Panc1 (cell line): ENCODE data around the gene HCN2. TPM values are rescaled to one million over a fixed set of nuclear protein-coding genes. Genes with fewer than 3 reads are reported as not detected.

ENCODE experiments used
- ATAC-seq: fragments of 200-7000 bp; cut with Tn5 transposase; 2 replicates; pipeline ENCODE4 v1.9.1; 2020; ENCODE audit warnings: mild to moderate bottlenecking, moderate library complexity
- BruUV-seq: library from RNA; stranded (reverse); fragments of 400-500 nt; replicated peaks from 2 replicates; lab custom pipeline; 2021; lab: Mats Ljungman, UMichigan
- CTCF ChIA-PET: fragments of 300-600 bp; sonication (Branson Sonifier 250); formaldehyde crosslinking; loops from one replicate; lab custom pipeline; 2022; ENCODE audit warnings: antibody characterized with exemption; lab: Charles Lee
- POLR2A ChIA-PET: fragments of 300-600 bp; sonication (Branson Sonifier 250); formaldehyde crosslinking; loops from one replicate; lab custom pipeline; 2022; ENCODE audit warnings: antibody characterized with exemption; lab: Charles Lee
- DNase-seq: peaks from one replicate; pipeline ENCODE4 v3.0.0-alpha.2; 2010; ENCODE audit warnings: low read depth, low spot score
- H3K27ac ChIP-seq: 2 replicates; pipeline ENCODE4 v1.5.1; 2011; ENCODE audit warnings: mild to moderate bottlenecking, low read length, inconsistent platforms
- H3K27me3 ChIP-seq: fragments of 200-500 bp; sonication (Bioruptor generic); 2 replicates; pipeline ENCODE4 v1.6.0; 2014; ENCODE audit warnings: low read length, inconsistent platforms; ENCODE audit not compliant: control insufficient read depth, insufficient read depth
- H3K36me3 ChIP-seq: fragments of 200-500 bp; sonication (Bioruptor generic); 2 replicates; pipeline ENCODE4 v1.5.1; 2014; ENCODE audit warnings: inconsistent platforms, mild to moderate bottlenecking, low read length, moderate library complexity; ENCODE audit not compliant: control insufficient read depth, insufficient read depth
- H3K4me1 ChIP-seq: 2 replicates; pipeline ENCODE4 v1.5.1; 2011; ENCODE audit warnings: inconsistent platforms, mild to moderate bottlenecking, low read length, moderate library complexity; ENCODE audit not compliant: control insufficient read depth, insufficient read depth
- H3K4me3 ChIP-seq, 2 experiments: 2 replicates each; pipeline ENCODE4 v1.5.1; 2011 to 2012; ENCODE audit warnings: low read depth in 2 of 2, low read length in 2 of 2, mild to moderate bottlenecking in 2 of 2, inconsistent platforms in 1 of 2, moderate library complexity in 1 of 2
- H3K9me3 ChIP-seq: fragments of 200-500 bp; sonication (Bioruptor generic); 2 replicates; pipeline ENCODE4 v1.5.1; 2014; ENCODE audit warnings: low read depth, mild to moderate bottlenecking, inconsistent platforms, low read length, moderate library complexity; ENCODE audit not compliant: control insufficient read depth, insufficient read depth
- CTCF ChIP-seq: fragments of 450-650 bp; IDR thresholded peaks from 2 replicates; pipeline ENCODE4 v1.5.1; 2017; ENCODE audit warnings: mild to moderate bottlenecking
- POLR2AphosphoS5 ChIP-seq: IDR thresholded peaks from 2 replicates; pipeline ENCODE4 v1.6.1; 2012; ENCODE audit warnings: mild to moderate bottlenecking, low read depth, low read length, moderate library complexity
- REST ChIP-seq, 2 experiments: IDR thresholded peaks; 2 replicates each; pipeline ENCODE4 v1.6.1; 2011 to 2012; ENCODE audit warnings: low read depth in 2 of 2, control low read depth in 1 of 2, low read length in 1 of 2, mild to moderate bottlenecking in 1 of 2, moderate library complexity in 1 of 2; ENCODE audit not compliant: insufficient read depth in 1 of 2
- SIN3A ChIP-seq: IDR thresholded peaks from 2 replicates; pipeline ENCODE4 v1.6.1; 2012; ENCODE audit warnings: low read depth, mild to moderate bottlenecking, low read length, moderate library complexity, borderline replicate concordance; ENCODE audit not compliant: insufficient read depth
- TCF7L2 ChIP-seq: IDR thresholded peaks from 2 replicates; pipeline ENCODE4 v1.6.1; 2011; ENCODE audit warnings: mild to moderate bottlenecking, low read depth, low read length, inconsistent platforms
- in situ Hi-C: cut with HindIII; loops from 2 replicates; pipeline ENCODE4 v1.10.0; 2016; ENCODE audit warnings: low sequenced_read_pairs, low pct_unique_long_range_greater_than_20kb
- intact Hi-C: fragments of 100-400 bp; cut with micrococcal nuclease; formaldehyde crosslinking; loops from one replicate; pipeline ENCODE4 v1.10.0; 2022; ENCODE audit not compliant: unreplicated experiment
- total RNA-seq: library from RNA; stranded (reverse); gene quantifications from one replicate; pipeline ENCODE4 v1.2.1, GENCODE V29; 2021; ENCODE audit not compliant: unreplicated experiment

HCN2 gene
- total RNA-seq, 1 experiment from 2014 or later = 15.1 TPM

- CTCF ChIA-PET = no interaction called here
Measured at GRCh38 chr19:593505-593904, 3.8 kb downstream of the HCN2 start.

GRCh38 chr19:594265-594870 is 4.7 kb downstream of the HCN2 start:
- no peak overlapping the region for H3K27ac ChIP-seq
- POLR2A ChIA-PET = interaction anchor here (0.6 kb wide), 1 partner anchor 25 kb away, joined by 3 read pairs; no protein-coding TSS in a partner anchor
- ATAC-seq (no peak), DNase-seq (no peak)
- TF ChIP-seq CTCF (no peak), SIN3A (no peak), REST (IDR thresholded peaks at IDR 0.05; ENCODE audit: insufficient read depth in 1 of 2, low read depth in 2 of 2, low read length in 1 of 2) (no peak), TCF7L2 (no peak), POLR2AphosphoS5 (no peak)
- no peak overlapping the region for H3K4me3 ChIP-seq
- no peaks in the 10 kb centered on the region for H3K4me1 ChIP-seq
- H3K36me3 ChIP-seq = no peaks in the 10 kb centered on the region
- H3K9me3 ChIP-seq = no peaks in the 10 kb centered on the region
- CTCF ChIA-PET = no interaction called here
- no peaks in the 10 kb centered on the region for H3K27me3 ChIP-seq
- no TSS peak for BruUV-seq
- intact Hi-C loops = no loop called here
- in situ Hi-C loops = no loop called here

More at GRCh38 chr19:593505-593904, 3.8 kb downstream of the HCN2 start:
- DNase-seq (no peak), ATAC-seq (no peak)
- intact Hi-C loops (no loop called here), in situ Hi-C loops (no loop called here)
- Histone ChIP-seq H3K9me3 (no peaks in the 10 kb centered on the region), H3K27me3 (no peaks in the 10 kb centered on the region), H3K36me3 (no peaks in the 10 kb centered on the region), H3K27ac (no peak overlapping the region), H3K4me1 (peaks cover 7% of the 10 kb centered on the region), H3K4me3 (no peak overlapping the region)
- no TSS peak for BruUV-seq
- TF ChIP-seq CTCF = no peak
- no peak for TF ChIP-seq TCF7L2
- TF ChIP-seq POLR2AphosphoS5 = no peak
- TF ChIP-seq REST (IDR thresholded peaks at IDR 0.05; ENCODE audit: insufficient read depth in 1 of 2, low read depth in 2 of 2, low read length in 1 of 2) = 0 out of 4 replicates have a peak, but pooled peaks of 1 of the 2 experiments have one; percentile 4
- POLR2A ChIA-PET = no interaction called here
